Measurements from ENCODE around the gene EPS8.

- TF ChIP-seq CTCF (IDR thresholded peaks at IDR 0.05) = no peak
- no peak for TF ChIP-seq EZH2 (IDR thresholded peaks at IDR 0.05; ENCODE audit: borderline replicate concordance, insufficient read depth, low read depth, low read length, poor library complexity, severe bottlenecking)
These were observed 83.0 kb downstream of the EPS8 start for GRCh38 chr12:15706010-15706676.
